BLaER1 treated with 17β-estradiol and CSF1 and Interleukin-3, amounts not matched to agents 10 nM and 100 nM (cell line): Measurements from ENCODE around the gene CIART.
"Not testable (repeated sequence)": the region's sequence is repeated elsewhere in the genome, so short reads cannot be mapped to it uniquely, and the experiment has no call there.

Experiments
- H3K27ac ChIP-seq, 11 experiments: shearing (Covaris generic); formaldehyde crosslinking; 2 replicates each; pipeline ENCODE4 v1.8.1; 2022
- H3K27me3 ChIP-seq, 11 experiments: shearing (Covaris generic); formaldehyde crosslinking; 2 replicates each; pipeline ENCODE4 v1.8.1; 2022
- H3K36me3 ChIP-seq, 11 experiments: shearing (Covaris generic); formaldehyde crosslinking; 2 replicates each; pipeline ENCODE4 v1.8.1; 2022
- H3K4me1 ChIP-seq, 10 experiments: shearing (Covaris generic); formaldehyde crosslinking; 2 replicates each; pipeline ENCODE4 v1.8.1; 2022
- H3K4me2 ChIP-seq, 11 experiments: shearing (Covaris generic); formaldehyde crosslinking; 2 replicates each; pipeline ENCODE4 v1.8.1; 2022
- H3K4me3 ChIP-seq, 10 experiments: shearing (Covaris generic); formaldehyde crosslinking; 2 replicates each; pipeline ENCODE4 v1.8.1; 2022
- H3K9ac ChIP-seq, 11 experiments: shearing (Covaris generic); formaldehyde crosslinking; 2 replicates each; pipeline ENCODE4 v1.8.1; 2022
- H3K9me3 ChIP-seq, 11 experiments: shearing (Covaris generic); formaldehyde crosslinking; replicated peaks in 1 of 11; 2 replicates each; pipeline ENCODE4 v1.8.1; 2022
- H4K20me1 ChIP-seq, 11 experiments: shearing (Covaris generic); formaldehyde crosslinking; 2 replicates each; pipeline ENCODE4 v1.8.1; 2022
- Cebpa-rat ChIP-seq, 11 experiments: shearing (Covaris generic); IDR thresholded peaks; 2 replicates each; pipeline ENCODE4 v1.8.1; 2022

CIART gene

GRCh38 chr1:150281758-150282557 lies at the start of gene CIART:
Gene CIART, plus strand, starts transcription at chr1:150282554. Its CDS starts 714 bp downstream, at chr1:150283268.
- peaks cover 7 to 13% (median 9%) of the 10 kb centered on the region in 10 experiments; a peak in 16 of 20 replicates for H3K4me1 ChIP-seq
- H3K4me3 ChIP-seq: peak within 1 kb of the TSS in 9 of 10 experiments; percentile 1 to 56 (median 38); a peak in 15 of 20 replicates
- H3K9ac ChIP-seq: peak within 1 kb of the TSS; percentile 8 to 73 (median 62); a peak in 20 of 22 replicates
- peak within 1 kb of the TSS in 8 of 11 experiments; percentile 6 to 47 (median 34); a peak in 9 of 22 replicates for H3K27ac ChIP-seq
- no peaks in the 10 kb centered on the region for H4K20me1 ChIP-seq
- H3K27me3 ChIP-seq: peaks cover 7 to 17% (median 12%) of the 10 kb centered on the region in 11 experiments; a peak in 18 of 22 replicates
- peaks cover 0 to 4% (median 0%) of the 10 kb centered on the region in 11 experiments; a peak in 1 of 22 replicates for H3K9me3 ChIP-seq
- peak within 1 kb of the TSS; percentile 48 to 85 (median 73) for H3K4me2 ChIP-seq
- TF ChIP-seq Cebpa-rat (IDR thresholded peaks at IDR 0.05): no peak
- no peaks in the 10 kb centered on the region for H3K36me3 ChIP-seq

GRCh38 chr1:150232921-150233320 lies 49.4 kb upstream of the CIART start:
- H3K27ac ChIP-seq: peak overlapping the region in 7 of 11 experiments; percentile 98 to 100 (median 99); a peak in 9 of 22 replicates
- H3K4me3 ChIP-seq: peak overlapping the region in 8 of 10 experiments; percentile 84 to 99 (median 98); a peak in 9 of 20 replicates
- H4K20me1 ChIP-seq: peaks cover 0 to 25% (median 7%) of the 10 kb centered on the region in 11 experiments; a peak in 8 of 22 replicates
- peak overlapping the region in 8 of 11 experiments; percentile 10 to 100 (median 99); a peak in 12 of 22 replicates for H3K9ac ChIP-seq
- H3K4me1 ChIP-seq: peaks cover 23 to 33% (median 29%) of the 10 kb centered on the region in 10 experiments
- peaks cover 34 to 40% (median 39%) of the 10 kb centered on the region in 11 experiments for H3K36me3 ChIP-seq
- peak overlapping the region; percentile 80 to 95 (median 87) for H3K4me2 ChIP-seq
- not testable (repeated sequence) for H3K9me3 ChIP-seq, H3K27me3 ChIP-seq

GRCh38 chr1:150233359-150234308 lies 48.7 kb upstream of the CIART start:
- H3K4me1 ChIP-seq: peaks cover 23 to 33% (median 29%) of the 10 kb centered on the region in 10 experiments
- H3K27ac ChIP-seq: peak overlapping the region; percentile 94 to 100 (median 99); a peak in 21 of 22 replicates
- peak overlapping the region; percentile 97 to 100 (median 99) for H3K9ac ChIP-seq
- no peak for TF ChIP-seq Cebpa-rat (IDR thresholded peaks at IDR 0.05)
- H3K36me3 ChIP-seq: peaks cover 27 to 33% (median 32%) of the 10 kb centered on the region in 11 experiments
- H4K20me1 ChIP-seq: peaks cover 0 to 25% (median 7%) of the 10 kb centered on the region in 11 experiments; a peak in 8 of 22 replicates
- H3K4me2 ChIP-seq: peak overlapping the region; percentile 80 to 95 (median 87)
- H3K9me3 ChIP-seq: no peaks in the 10 kb centered on the region
- no peaks in the 10 kb centered on the region for H3K27me3 ChIP-seq
- H3K4me3 ChIP-seq: peak overlapping the region; percentile 84 to 99 (median 98)

- Histone ChIP-seq H3K4me2 (peak overlapping the region; percentile 80 to 95 (median 87)), H3K27me3 (no peaks in the 10 kb centered on the region), H3K4me3 (peak overlapping the region; percentile 84 to 99 (median 98)), H3K4me1 (peaks cover 23 to 33% (median 29%) of the 10 kb centered on the region in 10 experiments), H3K9me3 (no peaks in the 10 kb centered on the region), H4K20me1 (peaks cover 0 to 25% (median 7%) of the 10 kb centered on the region in 11 experiments; a peak in 8 of 22 replicates), H3K9ac (peak overlapping the region; percentile 97 to 100 (median 99)), H3K36me3 (peaks cover 21 to 27% (median 26%) of the 10 kb centered on the region in 11 experiments; a peak in 21 of 22 replicates), H3K27ac (peak overlapping the region; percentile 94 to 100 (median 99))
- no peak for TF ChIP-seq Cebpa-rat (IDR thresholded peaks at IDR 0.05)
Observed at GRCh38 chr1:150234309-150234565, 48.1 kb upstream of the CIART start.

GRCh38 chr1:150234566-150235293 lies 47.6 kb upstream of the CIART start:
- peak overlapping the region; percentile 80 to 95 (median 87) for H3K4me2 ChIP-seq
- no peaks in the 10 kb centered on the region for H3K9me3 ChIP-seq
- H3K9ac ChIP-seq: peak overlapping the region; percentile 97 to 100 (median 99)
- H3K27me3 ChIP-seq: no peaks in the 10 kb centered on the region
- peak overlapping the region; percentile 84 to 99 (median 98) for H3K4me3 ChIP-seq
- peaks cover 23 to 33% (median 29%) of the 10 kb centered on the region in 10 experiments for H3K4me1 ChIP-seq
- no peak for TF ChIP-seq Cebpa-rat (IDR thresholded peaks at IDR 0.05)
- H4K20me1 ChIP-seq: peaks cover 0 to 25% (median 7%) of the 10 kb centered on the region in 11 experiments; a peak in 8 of 22 replicates
- H3K27ac ChIP-seq: peak overlapping the region; percentile 94 to 100 (median 99)
- H3K36me3 ChIP-seq: peaks cover 16 to 22% (median 21%) of the 10 kb centered on the region in 11 experiments; a peak in 21 of 22 replicates

GRCh38 chr1:150235294-150235851 lies 47.0 kb upstream of the CIART start:
- TF ChIP-seq Cebpa-rat (IDR thresholded peaks at IDR 0.05): no peak
- peaks cover 10 to 16% (median 15%) of the 10 kb centered on the region in 11 experiments; a peak in 18 of 22 replicates for H3K36me3 ChIP-seq

GRCh38 chr1:150235852-150236613 lies 46.3 kb upstream of the CIART start, which contains the start of gene ANP32E:
Gene ANP32E, minus strand, starts transcription at chr1:150236112. Its CDS starts 326 bp downstream, at chr1:150235786.
- TF ChIP-seq Cebpa-rat (IDR thresholded peaks at IDR 0.05): no peak
- peak within 1 kb of the TSS; percentile 97 to 100 (median 99) for H3K9ac ChIP-seq
- peak within 1 kb of the TSS; percentile 84 to 99 (median 98) for H3K4me3 ChIP-seq
- no peaks in the 10 kb centered on the region for H3K9me3 ChIP-seq
- H3K4me1 ChIP-seq: peaks cover 23 to 33% (median 29%) of the 10 kb centered on the region in 10 experiments
- peaks cover 0 to 25% (median 7%) of the 10 kb centered on the region in 11 experiments; a peak in 8 of 22 replicates for H4K20me1 ChIP-seq
- H3K27ac ChIP-seq: peak within 1 kb of the TSS; percentile 94 to 100 (median 99)
- peak within 1 kb of the TSS; percentile 83 to 95 (median 87) for H3K4me2 ChIP-seq
- H3K27me3 ChIP-seq: no peaks in the 10 kb centered on the region
- H3K36me3 ChIP-seq: peaks cover 6 to 9% (median 8%) of the 10 kb centered on the region in 11 experiments; a peak in 16 of 22 replicates

More at GRCh38 chr1:150235294-150235851, 47.0 kb upstream of the CIART start:
- Histone ChIP-seq H3K4me3 (peak overlapping the region; percentile 84 to 99 (median 98)), H3K27ac (peak overlapping the region; percentile 94 to 100 (median 99)), H3K4me1 (peaks cover 23 to 33% (median 29%) of the 10 kb centered on the region in 10 experiments), H3K9me3 (no peaks in the 10 kb centered on the region), H3K4me2 (peak overlapping the region; percentile 80 to 95 (median 87)), H4K20me1 (peaks cover 0 to 25% (median 7%) of the 10 kb centered on the region in 11 experiments; a peak in 8 of 22 replicates), H3K9ac (peak overlapping the region; percentile 97 to 100 (median 99)), H3K27me3 (no peaks in the 10 kb centered on the region)
